HL-60 (cell line): ENCODE data around the gene ARL6IP5.

Experiments
- DNase-seq, 2 experiments: peaks; one replicate each; pipeline ENCODE4 v3.0.0-alpha.2; 2010 to 2020; ENCODE audit warnings: low read depth in 1 of 2, low spot score in 1 of 2
- H3K27ac ChIP-seq: fragments of 250-450 bp; sonication (Bioruptor Pico); replicated peaks from 2 replicates; pipeline ENCODE4 v1.5.1; 2020; ENCODE audit warnings: mild to moderate bottlenecking, moderate library complexity
- H3K27me3 ChIP-seq: fragments of 250-450 bp; sonication (Bioruptor Pico); 2 replicates; pipeline ENCODE4 v1.5.1; 2021; ENCODE audit warnings: mild to moderate bottlenecking, moderate library complexity; ENCODE audit not compliant: insufficient read depth, poor library complexity, severe bottlenecking
- H3K4me3 ChIP-seq: replicated peaks from 2 replicates; pipeline ENCODE4 v1.5.1; 2011; ENCODE audit warnings: mild to moderate bottlenecking, control low read depth, low read length; ENCODE audit not compliant: insufficient read depth
- GABPA ChIP-seq: IDR thresholded peaks from 2 replicates; pipeline ENCODE4 v1.6.1; 2012; ENCODE audit warnings: low read depth
- POLR2AphosphoS5 ChIP-seq: IDR thresholded peaks from 2 replicates; pipeline ENCODE4 v1.6.1; 2012; ENCODE audit warnings: low read depth
- SPI1 ChIP-seq: IDR thresholded peaks from 2 replicates; pipeline ENCODE4 v1.6.1; 2012; ENCODE audit warnings: low read depth, mild to moderate bottlenecking, borderline replicate concordance
- TF ChIP-seq, protein P1 (sequence below): IDR thresholded peaks from 2 replicates; pipeline ENCODE4 v1.6.1; 2012; ENCODE audit warnings: low read depth; ENCODE audit not compliant: insufficient replicate concordance
- TF ChIP-seq, protein P2 (sequence below): IDR thresholded peaks from one replicate; pipeline ENCODE4 v1.5.1; 2011; ENCODE audit warnings: low read length, control low read depth, inconsistent platforms; ENCODE audit not compliant: insufficient read depth

ARL6IP5 gene

GRCh38 chr3:69087030-69087791 is 2.5 kb downstream of the ARL6IP5 start:
- TF ChIP-seq POLR2AphosphoS5 = no peak
- TF ChIP-seq SPI1 = no peak
- TF ChIP-seq, protein P1, sequence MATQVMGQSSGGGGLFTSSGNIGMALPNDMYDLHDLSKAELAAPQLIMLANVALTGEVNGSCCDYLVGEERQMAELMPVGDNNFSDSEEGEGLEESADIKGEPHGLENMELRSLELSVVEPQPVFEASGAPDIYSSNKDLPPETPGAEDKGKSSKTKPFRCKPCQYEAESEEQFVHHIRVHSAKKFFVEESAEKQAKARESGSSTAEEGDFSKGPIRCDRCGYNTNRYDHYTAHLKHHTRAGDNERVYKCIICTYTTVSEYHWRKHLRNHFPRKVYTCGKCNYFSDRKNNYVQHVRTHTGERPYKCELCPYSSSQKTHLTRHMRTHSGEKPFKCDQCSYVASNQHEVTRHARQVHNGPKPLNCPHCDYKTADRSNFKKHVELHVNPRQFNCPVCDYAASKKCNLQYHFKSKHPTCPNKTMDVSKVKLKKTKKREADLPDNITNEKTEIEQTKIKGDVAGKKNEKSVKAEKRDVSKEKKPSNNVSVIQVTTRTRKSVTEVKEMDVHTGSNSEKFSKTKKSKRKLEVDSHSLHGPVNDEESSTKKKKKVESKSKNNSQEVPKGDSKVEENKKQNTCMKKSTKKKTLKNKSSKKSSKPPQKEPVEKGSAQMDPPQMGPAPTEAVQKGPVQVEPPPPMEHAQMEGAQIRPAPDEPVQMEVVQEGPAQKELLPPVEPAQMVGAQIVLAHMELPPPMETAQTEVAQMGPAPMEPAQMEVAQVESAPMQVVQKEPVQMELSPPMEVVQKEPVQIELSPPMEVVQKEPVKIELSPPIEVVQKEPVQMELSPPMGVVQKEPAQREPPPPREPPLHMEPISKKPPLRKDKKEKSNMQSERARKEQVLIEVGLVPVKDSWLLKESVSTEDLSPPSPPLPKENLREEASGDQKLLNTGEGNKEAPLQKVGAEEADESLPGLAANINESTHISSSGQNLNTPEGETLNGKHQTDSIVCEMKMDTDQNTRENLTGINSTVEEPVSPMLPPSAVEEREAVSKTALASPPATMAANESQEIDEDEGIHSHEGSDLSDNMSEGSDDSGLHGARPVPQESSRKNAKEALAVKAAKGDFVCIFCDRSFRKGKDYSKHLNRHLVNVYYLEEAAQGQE = no peak
- TF ChIP-seq GABPA = no peak
- no peak overlapping the region for H3K27ac ChIP-seq
- H3K4me3 ChIP-seq = no peak overlapping the region
- no peak for DNase-seq
- no peaks in the 10 kb centered on the region for H3K27me3 ChIP-seq

DNA sequence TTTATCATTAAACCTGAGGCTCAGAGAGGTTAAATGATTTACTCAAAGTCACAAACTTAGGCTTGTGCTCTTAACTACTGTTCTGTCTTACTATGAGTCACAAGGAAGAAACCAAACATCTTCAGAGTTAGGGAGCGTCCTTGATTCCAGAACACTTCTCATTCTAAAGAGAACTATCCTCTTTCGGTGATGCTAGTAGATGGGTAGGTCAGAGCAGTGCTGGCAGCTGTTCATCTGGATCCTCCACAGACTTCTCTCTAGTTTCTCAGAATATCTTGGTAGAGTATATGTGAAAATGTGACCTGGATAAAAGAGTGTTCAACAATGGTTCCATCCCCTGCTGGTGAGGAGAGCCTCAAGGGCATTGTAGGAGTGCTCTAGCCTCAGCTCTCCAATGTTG is 3.3 kb downstream of the ARL6IP5 start:
- no peak for TF ChIP-seq POLR2AphosphoS5
- TF ChIP-seq, protein P2, sequence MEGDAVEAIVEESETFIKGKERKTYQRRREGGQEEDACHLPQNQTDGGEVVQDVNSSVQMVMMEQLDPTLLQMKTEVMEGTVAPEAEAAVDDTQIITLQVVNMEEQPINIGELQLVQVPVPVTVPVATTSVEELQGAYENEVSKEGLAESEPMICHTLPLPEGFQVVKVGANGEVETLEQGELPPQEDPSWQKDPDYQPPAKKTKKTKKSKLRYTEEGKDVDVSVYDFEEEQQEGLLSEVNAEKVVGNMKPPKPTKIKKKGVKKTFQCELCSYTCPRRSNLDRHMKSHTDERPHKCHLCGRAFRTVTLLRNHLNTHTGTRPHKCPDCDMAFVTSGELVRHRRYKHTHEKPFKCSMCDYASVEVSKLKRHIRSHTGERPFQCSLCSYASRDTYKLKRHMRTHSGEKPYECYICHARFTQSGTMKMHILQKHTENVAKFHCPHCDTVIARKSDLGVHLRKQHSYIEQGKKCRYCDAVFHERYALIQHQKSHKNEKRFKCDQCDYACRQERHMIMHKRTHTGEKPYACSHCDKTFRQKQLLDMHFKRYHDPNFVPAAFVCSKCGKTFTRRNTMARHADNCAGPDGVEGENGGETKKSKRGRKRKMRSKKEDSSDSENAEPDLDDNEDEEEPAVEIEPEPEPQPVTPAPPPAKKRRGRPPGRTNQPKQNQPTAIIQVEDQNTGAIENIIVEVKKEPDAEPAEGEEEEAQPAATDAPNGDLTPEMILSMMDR = no peak
- TF ChIP-seq GABPA = no peak
- no peak for TF ChIP-seq SPI1
- TF ChIP-seq, protein P1 = no peak
- H3K4me3 ChIP-seq = no peak overlapping the region

DNA sequence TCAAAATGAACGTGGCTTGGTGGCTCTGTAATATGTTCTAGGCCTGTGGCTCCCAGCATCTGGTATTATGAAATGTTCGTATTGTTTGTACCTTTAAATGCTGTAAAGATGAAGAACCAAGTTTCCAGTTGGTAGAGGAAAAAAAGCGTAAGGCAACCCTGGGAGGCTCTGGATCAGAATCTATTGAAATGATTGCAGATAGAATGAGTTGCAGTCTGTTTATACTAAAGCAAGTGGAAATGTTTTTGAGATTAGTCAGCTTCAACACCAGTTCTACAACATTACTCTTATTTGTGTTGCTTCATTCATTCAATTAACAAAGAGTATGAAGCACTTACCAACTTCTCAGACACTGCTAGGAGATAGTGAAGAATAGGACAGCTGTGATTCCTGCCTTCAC is 5.3 kb downstream of the ARL6IP5 start:
- H3K4me3 ChIP-seq = no peak overlapping the region
- H3K27me3 ChIP-seq = no peaks in the 10 kb centered on the region
- TF ChIP-seq POLR2AphosphoS5 (no peak), GABPA (no peak), SPI1 (no peak)
- TF ChIP-seq, protein P2 = no peak
- TF ChIP-seq, protein P1 = no peak
- no peak overlapping the region; the same call in 1 of the 2 replicates for H3K27ac ChIP-seq
- no peak for DNase-seq

More for the DNA sequence above, 3.3 kb downstream of the ARL6IP5 start:
- H3K27ac ChIP-seq = no peak overlapping the region
- no peak for DNase-seq
- no peaks in the 10 kb centered on the region for H3K27me3 ChIP-seq
